Neural crest cell (in vitro differentiated cells): ENCODE results near the gene FRG1. TPM values are rescaled to one million over a fixed set of nuclear protein-coding genes. Genes with fewer than 3 reads are reported as not detected.
"Not testable (repeated sequence)": the region's sequence is repeated elsewhere in the genome, so short reads cannot be mapped to it uniquely, and the experiment has no call there.

Source experiments
- DNase-seq: peaks from one replicate; pipeline ENCODE4 v3.0.0; 2021; ENCODE audit warnings: low read depth, mixed read lengths, low spot score
- H3K27ac Mint-ChIP-seq: one replicate; pipeline ENCODE4 v1.8.0; 2021; ENCODE audit warnings: mild to moderate bottlenecking, mixed read lengths; ENCODE audit not compliant: unreplicated experiment
- H3K27me3 Mint-ChIP-seq: 2 replicates; pipeline ENCODE4 v1.8.0; 2021; ENCODE audit warnings: low read depth, mild to moderate bottlenecking, mixed read lengths
- H3K36me3 Mint-ChIP-seq: 2 replicates; pipeline ENCODE4 v1.8.0; 2021; ENCODE audit warnings: low read depth, mild to moderate bottlenecking, mixed read lengths
- H3K4me1 Mint-ChIP-seq: 2 replicates; pipeline ENCODE4 v1.8.0; 2021; ENCODE audit warnings: mixed read lengths
- H3K4me3 Mint-ChIP-seq: one replicate; pipeline ENCODE4 v1.8.0; 2021; ENCODE audit warnings: mild to moderate bottlenecking, mixed read lengths
- H3K9me3 Mint-ChIP-seq: 2 replicates; pipeline ENCODE4 v1.8.0; 2021; ENCODE audit warnings: mixed read lengths
- CTCF ChIP-seq: fragments of 200-600 bp; sonication (generic); conservative IDR thresholded peaks from 2 replicates; pipeline ENCODE4 v1.5.0; 2021; ENCODE audit warnings: antibody characterized with exemption, mild to moderate bottlenecking
- total RNA-seq: library from RNA; stranded (reverse); gene quantifications from 2 replicates; pipeline ENCODE4 v1.2.1, GENCODE V29; 2021

FRG1 gene
- total RNA-seq, 1 donor from 2014 or later, result 41.5 TPM

- no peaks in the 10 kb centered on the region for H3K4me1 Mint-ChIP-seq
- DNase-seq, result no peak
- no peak for TF ChIP-seq CTCF
- H3K27me3 Mint-ChIP-seq, result no peaks in the 10 kb centered on the region
- H3K9me3 Mint-ChIP-seq, result peaks cover 9% of the 10 kb centered on the region
- no peak overlapping the region for H3K27ac Mint-ChIP-seq
- no peak overlapping the region for H3K4me3 Mint-ChIP-seq
- H3K36me3 Mint-ChIP-seq, result peaks cover 8% of the 10 kb centered on the region
Measured at GRCh38 chr4:189917161-189917891, 23.3 kb upstream of the FRG1 start.

- no peak overlapping the region for H3K27ac Mint-ChIP-seq
- no peak for TF ChIP-seq CTCF
- H3K9me3 Mint-ChIP-seq, result peaks cover 14% of the 10 kb centered on the region
- H3K36me3 Mint-ChIP-seq, result peaks cover 14% of the 10 kb centered on the region
- H3K4me1 Mint-ChIP-seq, result no peaks in the 10 kb centered on the region
- H3K4me3 Mint-ChIP-seq, result no peak overlapping the region
- H3K27me3 Mint-ChIP-seq, result no peaks in the 10 kb centered on the region
- DNase-seq, result no peak
Measured at GRCh38 chr4:189921058-189921457, 19.6 kb upstream of the FRG1 start.

- H3K4me1 Mint-ChIP-seq, H3K4me3 Mint-ChIP-seq, H3K27me3 Mint-ChIP-seq, DNase-seq, H3K27ac Mint-ChIP-seq: not testable (repeated sequence)
- Mint-ChIP-seq H3K9me3 (peaks cover 13% of the 10 kb centered on the region), H3K36me3 (peaks cover 22% of the 10 kb centered on the region)
Measured at GRCh38 chr4:189926742-189927141, 13.9 kb upstream of the FRG1 start.

GRCh38 chr4:189941005-189941450 lies 356 bp downstream of the FRG1 start:
- DNase-seq, result no peak
- Mint-ChIP-seq H3K36me3 (peaks cover 28% of the 10 kb centered on the region), H3K4me3 (peak overlapping the region; percentile 97), H3K27ac (peak overlapping the region; percentile 97), H3K9me3 (peaks cover 14% of the 10 kb centered on the region), H3K4me1 (peaks cover 24% of the 10 kb centered on the region), H3K27me3 (no peaks in the 10 kb centered on the region)
- no peak for TF ChIP-seq CTCF

GRCh38 chr4:189942412-189942811 lies 1.7 kb downstream of the FRG1 start:
- Mint-ChIP-seq H3K4me1 (peaks cover 24% of the 10 kb centered on the region), H3K36me3 (peaks cover 22% of the 10 kb centered on the region), H3K4me3 (peak overlapping the region; percentile 81)
- DNase-seq, H3K9me3 Mint-ChIP-seq, H3K27me3 Mint-ChIP-seq, H3K27ac Mint-ChIP-seq: not testable (repeated sequence)

- not testable (repeated sequence) for DNase-seq, H3K4me3 Mint-ChIP-seq, H3K27ac Mint-ChIP-seq, H3K9me3 Mint-ChIP-seq, H3K27me3 Mint-ChIP-seq
- Mint-ChIP-seq H3K36me3 (peaks cover 19% of the 10 kb centered on the region), H3K4me1 (peaks cover 24% of the 10 kb centered on the region)
Measured at GRCh38 chr4:189944077-189944476, 3.4 kb downstream of the FRG1 start.

- not testable (repeated sequence) for H3K4me3 Mint-ChIP-seq, DNase-seq, H3K27me3 Mint-ChIP-seq, H3K27ac Mint-ChIP-seq, H3K9me3 Mint-ChIP-seq
- Mint-ChIP-seq H3K4me1 (peaks cover 12% of the 10 kb centered on the region), H3K36me3 (peaks cover 12% of the 10 kb centered on the region)
Measured at GRCh38 chr4:189946906-189947305, 6.2 kb downstream of the FRG1 start.

- not testable (repeated sequence) for H3K9me3 Mint-ChIP-seq, H3K4me3 Mint-ChIP-seq, DNase-seq, H3K27ac Mint-ChIP-seq, H3K27me3 Mint-ChIP-seq, H3K36me3 Mint-ChIP-seq
- peaks cover 10% of the 10 kb centered on the region for H3K4me1 Mint-ChIP-seq
Measured at GRCh38 chr4:189948486-189948885, 7.8 kb downstream of the FRG1 start.

GRCh38 chr4:189969291-189969690 lies 28.6 kb downstream of the FRG1 start:
- H3K9me3 Mint-ChIP-seq, result peaks cover 10% of the 10 kb centered on the region
- peaks cover 21% of the 10 kb centered on the region for H3K36me3 Mint-ChIP-seq
- H3K4me3 Mint-ChIP-seq, DNase-seq, H3K27me3 Mint-ChIP-seq, H3K4me1 Mint-ChIP-seq, H3K27ac Mint-ChIP-seq: not testable (repeated sequence)
